ENCODE measurements around the gene ISLR. TPM values are rescaled to one million over a fixed set of nuclear protein-coding genes. Genes with fewer than 3 reads are reported as not detected.

The ISLR gene
- total RNA-seq, 2 donors from 2014 or later = 0.29 TPM; not detected in 1

DNA sequence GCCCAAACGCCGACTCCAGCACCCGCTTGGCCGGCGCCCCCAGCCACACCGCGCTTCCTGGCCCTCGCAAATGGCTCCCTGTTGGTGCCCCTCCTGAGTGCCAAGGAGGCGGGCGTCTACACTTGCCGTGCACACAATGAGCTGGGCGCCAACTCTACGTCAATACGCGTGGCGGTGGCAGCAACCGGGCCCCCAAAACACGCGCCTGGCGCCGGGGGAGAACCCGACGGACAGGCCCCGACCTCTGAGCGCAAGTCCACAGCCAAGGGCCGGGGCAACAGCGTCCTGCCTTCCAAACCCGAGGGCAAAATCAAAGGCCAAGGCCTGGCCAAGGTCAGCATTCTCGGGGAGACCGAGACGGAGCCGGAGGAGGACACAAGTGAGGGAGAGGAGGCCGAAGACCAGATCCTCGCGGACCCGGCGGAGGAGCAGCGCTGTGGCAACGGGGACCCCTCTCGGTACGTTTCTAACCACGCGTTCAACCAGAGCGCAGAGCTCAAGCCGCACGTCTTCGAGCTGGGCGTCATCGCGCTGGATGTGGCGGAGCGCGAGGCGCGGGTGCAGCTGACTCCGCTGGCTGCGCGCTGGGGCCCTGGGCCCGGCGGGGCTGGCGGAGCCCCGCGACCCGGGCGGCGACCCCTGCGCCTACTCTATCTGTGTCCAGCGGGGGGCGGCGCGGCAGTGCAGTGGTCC lies 39.7 kb upstream of the ISLR start:
- Mint-ChIP-seq H3K36me3 (ENCODE audit: low read depth) (no peaks in the 10 kb centered on the region), H3K4me3 (no peak overlapping the region), H3K27ac (no peak overlapping the region), H3K4me1 (peaks cover 22% of the 10 kb centered on the region), H3K27me3 (ENCODE audit: insufficient read depth) (peaks cover 97% of the 10 kb centered on the region), H3K9me3 (no peaks in the 10 kb centered on the region)
- H3K27ac ChIP-seq (ENCODE audit: low read depth, low read length) = no peak overlapping the region
- no peak overlapping the region for H3K9ac ChIP-seq (ENCODE audit: extremely low read depth, low read length, poor library complexity, severe bottlenecking)
- TF ChIP-seq, protein P1, sequence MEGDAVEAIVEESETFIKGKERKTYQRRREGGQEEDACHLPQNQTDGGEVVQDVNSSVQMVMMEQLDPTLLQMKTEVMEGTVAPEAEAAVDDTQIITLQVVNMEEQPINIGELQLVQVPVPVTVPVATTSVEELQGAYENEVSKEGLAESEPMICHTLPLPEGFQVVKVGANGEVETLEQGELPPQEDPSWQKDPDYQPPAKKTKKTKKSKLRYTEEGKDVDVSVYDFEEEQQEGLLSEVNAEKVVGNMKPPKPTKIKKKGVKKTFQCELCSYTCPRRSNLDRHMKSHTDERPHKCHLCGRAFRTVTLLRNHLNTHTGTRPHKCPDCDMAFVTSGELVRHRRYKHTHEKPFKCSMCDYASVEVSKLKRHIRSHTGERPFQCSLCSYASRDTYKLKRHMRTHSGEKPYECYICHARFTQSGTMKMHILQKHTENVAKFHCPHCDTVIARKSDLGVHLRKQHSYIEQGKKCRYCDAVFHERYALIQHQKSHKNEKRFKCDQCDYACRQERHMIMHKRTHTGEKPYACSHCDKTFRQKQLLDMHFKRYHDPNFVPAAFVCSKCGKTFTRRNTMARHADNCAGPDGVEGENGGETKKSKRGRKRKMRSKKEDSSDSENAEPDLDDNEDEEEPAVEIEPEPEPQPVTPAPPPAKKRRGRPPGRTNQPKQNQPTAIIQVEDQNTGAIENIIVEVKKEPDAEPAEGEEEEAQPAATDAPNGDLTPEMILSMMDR (conservative IDR thresholded peaks at IDR 0.05) = no peak
- H3K4me1 ChIP-seq (ENCODE audit: control insufficient read depth, insufficient read depth, low read length) = no peaks in the 10 kb centered on the region
- no peak overlapping the region for H3K4me3 ChIP-seq (ENCODE audit: low read length)
- no peak for DNase-seq
- peaks cover 86% of the 10 kb centered on the region for H3K27me3 ChIP-seq (ENCODE audit: control insufficient read depth, insufficient read depth, low read length, poor library complexity, severe bottlenecking)
- 21 to 34% methylated on average over 66 to 71 of the region's 71 CpGs for WGBS, 2 experiments (ENCODE audit: insufficient coverage in 1 of 2, insufficient read length in 1 of 2)
- H3K9me3 ChIP-seq (ENCODE audit: control insufficient read depth, low read length) = no peaks in the 10 kb centered on the region
- H3K36me3 ChIP-seq (ENCODE audit: control insufficient read depth, insufficient read depth, low read length) = no peaks in the 10 kb centered on the region

GRCh38 chr15:74134387-74135027 lies 39.0 kb upstream of the ISLR start:
- no peaks in the 10 kb centered on the region for H3K9me3 ChIP-seq (ENCODE audit: control insufficient read depth, low read length)
- H3K27ac ChIP-seq (ENCODE audit: low read depth, low read length) = no peak overlapping the region
- no peak overlapping the region for H3K27ac Mint-ChIP-seq
- no peaks in the 10 kb centered on the region for H3K9me3 Mint-ChIP-seq
- no peaks in the 10 kb centered on the region for H3K4me1 ChIP-seq (ENCODE audit: control insufficient read depth, insufficient read depth, low read length)
- H3K4me3 Mint-ChIP-seq = peak overlapping the region; percentile 53
- no peak overlapping the region for H3K9ac ChIP-seq (ENCODE audit: extremely low read depth, low read length, poor library complexity, severe bottlenecking)
- no peaks in the 10 kb centered on the region for H3K36me3 ChIP-seq (ENCODE audit: control insufficient read depth, insufficient read depth, low read length)
- H3K27me3 ChIP-seq (ENCODE audit: control insufficient read depth, insufficient read depth, low read length, poor library complexity, severe bottlenecking) = peaks cover 79% of the 10 kb centered on the region
- 15 to 31% methylated on average over 38 to 53 of the region's 53 CpGs for WGBS, 2 experiments (ENCODE audit: insufficient coverage in 1 of 2, insufficient read length in 1 of 2)
- peak; percentile 95 for DNase-seq
- TF ChIP-seq, protein P1 (conservative IDR thresholded peaks at IDR 0.05) = peak; percentile 88
- H3K36me3 Mint-ChIP-seq (ENCODE audit: low read depth) = no peaks in the 10 kb centered on the region
- peaks cover 96% of the 10 kb centered on the region for H3K27me3 Mint-ChIP-seq (ENCODE audit: insufficient read depth)
- no peak overlapping the region for H3K4me3 ChIP-seq (ENCODE audit: low read length)
- H3K4me1 Mint-ChIP-seq = peaks cover 17% of the 10 kb centered on the region

DNA sequence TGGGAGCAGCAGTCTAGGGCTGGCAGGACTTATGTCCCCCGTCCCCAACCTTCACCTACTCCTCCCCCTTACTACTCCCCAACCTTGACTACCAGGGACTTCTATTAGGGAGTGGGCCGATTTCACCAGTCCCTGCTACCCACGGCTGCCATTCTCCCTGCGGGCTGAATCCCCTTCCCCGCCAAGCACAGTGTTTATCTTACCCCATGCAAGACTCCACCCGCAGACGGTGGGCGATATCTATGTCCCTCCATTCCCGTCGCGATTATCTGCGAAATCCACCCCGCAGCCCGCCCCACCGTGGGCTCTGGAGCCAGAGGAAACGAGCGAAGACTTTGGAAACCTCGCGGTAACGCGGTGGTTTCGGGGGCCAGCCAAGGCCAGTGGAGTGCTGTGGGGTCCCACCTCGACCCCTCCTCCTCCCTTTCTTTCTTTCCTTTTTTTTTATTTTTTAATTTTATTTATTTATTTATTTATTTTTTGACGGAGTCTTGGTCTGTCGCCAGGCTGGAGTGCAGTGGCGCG lies 38.4 kb upstream of the ISLR start:
- no peaks in the 10 kb centered on the region for H3K9me3 Mint-ChIP-seq
- Histone ChIP-seq H3K27me3 (ENCODE audit: control insufficient read depth, insufficient read depth, low read length, poor library complexity, severe bottlenecking) (peaks cover 74% of the 10 kb centered on the region), H3K36me3 (ENCODE audit: control insufficient read depth, insufficient read depth, low read length) (no peaks in the 10 kb centered on the region), H3K27ac (ENCODE audit: low read depth, low read length) (no peak overlapping the region), H3K4me1 (ENCODE audit: control insufficient read depth, insufficient read depth, low read length) (no peaks in the 10 kb centered on the region), H3K4me3 (ENCODE audit: low read length) (no peak overlapping the region), H3K9me3 (ENCODE audit: control insufficient read depth, low read length) (no peaks in the 10 kb centered on the region), H3K9ac (ENCODE audit: extremely low read depth, low read length, poor library complexity, severe bottlenecking) (no peak overlapping the region)
- H3K36me3 Mint-ChIP-seq (ENCODE audit: low read depth) = no peaks in the 10 kb centered on the region
- H3K27me3 Mint-ChIP-seq (ENCODE audit: insufficient read depth) = peaks cover 93% of the 10 kb centered on the region
- TF ChIP-seq, protein P1 (conservative IDR thresholded peaks at IDR 0.05) = no peak
- no peak for DNase-seq
- H3K4me1 Mint-ChIP-seq = peaks cover 13% of the 10 kb centered on the region
- WGBS, 2 experiments (ENCODE audit: insufficient coverage in 1 of 2, insufficient read length in 1 of 2) = 24 to 29% methylated on average over 20 to 26 of the region's 27 CpGs
- peak overlapping the region; percentile 53 for H3K4me3 Mint-ChIP-seq
- H3K27ac Mint-ChIP-seq = no peak overlapping the region

Measured in endodermal cell (in vitro differentiated cells).